ENCODE data around the gene CTSE.

The CTSE gene

GRCh38 chr1:206049919-206050600 lies 26.4 kb upstream of the CTSE start:
- DNase-seq = no peak

- DNase-seq = no peak
Observed at GRCh38 chr1:206049293-206049692, 25.6 kb upstream of the CTSE start.

GRCh38 chr1:206048582-206048981 lies 24.9 kb upstream of the CTSE start:
- no peak for DNase-seq

GRCh38 chr1:206047271-206047670 lies 23.6 kb upstream of the CTSE start:
- DNase-seq = no peak

GRCh38 chr1:206041640-206042039 lies 17.9 kb upstream of the CTSE start:
- DNase-seq = no peak

- DNase-seq = no peak
Observed at GRCh38 chr1:206040328-206040727, 16.6 kb upstream of the CTSE start.

- peak; percentile 7 for DNase-seq
Observed at GRCh38 chr1:206039046-206039973, 15.6 kb upstream of the CTSE start.

GRCh38 chr1:206037581-206037980 lies 13.9 kb upstream of the CTSE start:
- DNase-seq = no peak

- no peak for DNase-seq
Observed at GRCh38 chr1:206036663-206037455, 13.2 kb upstream of the CTSE start.

GRCh38 chr1:206035027-206035426 lies 11.3 kb upstream of the CTSE start:
- DNase-seq = peak; percentile 14

- no peak for DNase-seq
Observed at GRCh38 chr1:206032380-206033140, 8.9 kb upstream of the CTSE start.

- DNase-seq = peak; percentile 70
Observed at GRCh38 chr1:206030714-206031113, 7.0 kb upstream of the CTSE start.

GRCh38 chr1:206030191-206030590 lies 6.5 kb upstream of the CTSE start:
- DNase-seq = no peak

- DNase-seq = no peak
Observed at GRCh38 chr1:206029484-206029883, 5.8 kb upstream of the CTSE start.

- DNase-seq = no peak
Observed at GRCh38 chr1:206025283-206025820, 1.7 kb upstream of the CTSE start.

- DNase-seq = no peak
Observed at GRCh38 chr1:206022766-206023165, 929 bp downstream of the CTSE start.

- DNase-seq = no peak
Observed at GRCh38 chr1:206021626-206022365, 1.9 kb downstream of the CTSE start.

- no peak for DNase-seq
Observed at GRCh38 chr1:206021008-206021625, 2.6 kb downstream of the CTSE start.

- no peak for DNase-seq
Observed at GRCh38 chr1:206020393-206021007, 3.2 kb downstream of the CTSE start.

- no peak for DNase-seq
Observed at GRCh38 chr1:206015071-206015470, 8.6 kb downstream of the CTSE start.

GRCh38 chr1:206014601-206015000 lies 9.1 kb downstream of the CTSE start:
- no peak for DNase-seq
